ENCODE results near the gene RAB41.

DNA sequence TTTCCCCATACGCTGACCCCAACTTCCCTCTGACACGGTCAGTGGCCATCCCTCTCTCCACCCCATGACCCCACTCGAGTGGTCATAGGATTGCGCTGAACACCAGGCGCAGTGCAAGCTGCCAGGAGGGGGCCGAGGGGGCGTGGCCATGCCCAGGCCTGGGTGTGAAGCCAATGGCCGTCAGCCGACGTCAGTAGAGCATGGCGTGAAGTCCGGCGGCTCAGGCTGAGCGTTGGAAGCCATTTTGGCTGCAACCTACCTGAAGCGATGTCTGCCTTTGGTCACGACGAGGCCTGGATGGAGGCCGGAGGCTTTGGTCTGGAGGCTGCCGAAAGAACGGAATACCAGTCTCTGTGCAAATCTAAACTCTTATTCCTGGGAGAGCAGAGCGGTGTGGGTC lies at the start of gene RAB41:
- TF ChIP-seq HDAC2 (IDR thresholded peaks at IDR 0.05) (no peak), NFYA (IDR thresholded peaks at IDR 0.05; ENCODE audit: borderline replicate concordance, low read depth, low read length) (no peak), YBX1 (IDR thresholded peaks at IDR 0.05) (no peak), TAF1 (IDR thresholded peaks at IDR 0.05; ENCODE audit: borderline replicate concordance, low read depth, low read length) (no peak), POLR2AphosphoS5 (IDR thresholded peaks at IDR 0.05; ENCODE audit: low read length) (no peak), JUND (IDR thresholded peaks at IDR 0.05; ENCODE audit: low read depth, low read length) (no peak)
- TF ChIP-seq, protein P1, sequence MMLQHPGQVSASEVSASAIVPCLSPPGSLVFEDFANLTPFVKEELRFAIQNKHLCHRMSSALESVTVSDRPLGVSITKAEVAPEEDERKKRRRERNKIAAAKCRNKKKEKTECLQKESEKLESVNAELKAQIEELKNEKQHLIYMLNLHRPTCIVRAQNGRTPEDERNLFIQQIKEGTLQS (IDR thresholded peaks at IDR 0.05; ENCODE audit: borderline replicate concordance, extremely low read depth, low read depth, low read length): no peak
- TF ChIP-seq, protein P2, sequence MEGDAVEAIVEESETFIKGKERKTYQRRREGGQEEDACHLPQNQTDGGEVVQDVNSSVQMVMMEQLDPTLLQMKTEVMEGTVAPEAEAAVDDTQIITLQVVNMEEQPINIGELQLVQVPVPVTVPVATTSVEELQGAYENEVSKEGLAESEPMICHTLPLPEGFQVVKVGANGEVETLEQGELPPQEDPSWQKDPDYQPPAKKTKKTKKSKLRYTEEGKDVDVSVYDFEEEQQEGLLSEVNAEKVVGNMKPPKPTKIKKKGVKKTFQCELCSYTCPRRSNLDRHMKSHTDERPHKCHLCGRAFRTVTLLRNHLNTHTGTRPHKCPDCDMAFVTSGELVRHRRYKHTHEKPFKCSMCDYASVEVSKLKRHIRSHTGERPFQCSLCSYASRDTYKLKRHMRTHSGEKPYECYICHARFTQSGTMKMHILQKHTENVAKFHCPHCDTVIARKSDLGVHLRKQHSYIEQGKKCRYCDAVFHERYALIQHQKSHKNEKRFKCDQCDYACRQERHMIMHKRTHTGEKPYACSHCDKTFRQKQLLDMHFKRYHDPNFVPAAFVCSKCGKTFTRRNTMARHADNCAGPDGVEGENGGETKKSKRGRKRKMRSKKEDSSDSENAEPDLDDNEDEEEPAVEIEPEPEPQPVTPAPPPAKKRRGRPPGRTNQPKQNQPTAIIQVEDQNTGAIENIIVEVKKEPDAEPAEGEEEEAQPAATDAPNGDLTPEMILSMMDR (IDR thresholded peaks at IDR 0.05 in 2 of 3, conservative IDR thresholded peaks at IDR 0.05 in 1 of 3; ENCODE audit: control insufficient read depth in 2 of 3, extremely low read depth in 1 of 3, insufficient read depth in 1 of 3, low read depth in 3 of 3, low read length in 3 of 3): no peak
